CD4-positive, alpha-beta T cell (primary cell): ENCODE results near the gene P3H3. TPM values are rescaled to one million over a fixed set of nuclear protein-coding genes. Genes with fewer than 3 reads are reported as not detected.
A peak's percentile ranks its signal among the peaks of the same experiment; 100 is the strongest.

Experiments
- ATAC-seq: fragments of 200-7000 bp; cut with Tn5 transposase; one replicate; pipeline ENCODE4 v1.10.0; 2022; ENCODE audit warnings: mild to moderate bottlenecking; ENCODE audit not compliant: poor library complexity
- CTCF ChIA-PET: fragments of 350-600 bp; sonication (Branson Sonifier 250); formaldehyde crosslinking; loops from one replicate; lab custom pipeline; 2021; ENCODE audit warnings: antibody characterized with exemption, inconsistent platforms; lab: Charles Lee
- POLR2A ChIA-PET: fragments of 350-600 bp; sonication (Branson Sonifier 250); formaldehyde crosslinking; loops from one replicate; lab custom pipeline; 2021; ENCODE audit warnings: antibody characterized with exemption, inconsistent platforms; lab: Charles Lee
- DNase-seq, 14 experiments: peaks; one replicate each; pipeline ENCODE4 v3.0.0-alpha.2; 2013 to 2020; ENCODE audit warnings: mixed read lengths in 2 of 14
- H3K27ac ChIP-seq, 2 donors: one replicate each; pipeline versions ENCODE4 v1.5.1 to v1.7.0; 2013; ENCODE audit warnings: low read length in 2 of 2, low read depth in 1 of 2, mild to moderate bottlenecking in 1 of 2
- H3K27me3 ChIP-seq, 2 experiments: 1 replicate in 1 of 2; 2 replicates in 1 of 2; pipeline versions ENCODE4 v1.6.1 to v1.7.0; 2013; ENCODE audit warnings: low read length in 2 of 2, control low read depth in 1 of 2, mild to moderate bottlenecking in 1 of 2, moderate library complexity in 1 of 2; ENCODE audit not compliant: insufficient read depth in 2 of 2, control insufficient read depth in 1 of 2
- H3K36me3 ChIP-seq: one replicate; pipeline ENCODE4 v1.6.1; 2013; ENCODE audit warnings: low read length, control low read depth; ENCODE audit not compliant: insufficient read depth
- H3K4me1 ChIP-seq: one replicate; pipeline ENCODE4 v1.6.1; 2013; ENCODE audit warnings: low read length, control low read depth; ENCODE audit not compliant: insufficient read depth
- H3K4me3 ChIP-seq: one replicate; pipeline ENCODE4 v1.5.1; 2013; ENCODE audit warnings: mild to moderate bottlenecking, low read length, moderate library complexity
- H3K9me3 ChIP-seq, 2 experiments: 1 replicate in 1 of 2; 2 replicates in 1 of 2; pipeline versions ENCODE4 v1.6.1 to v1.7.0; 2013; ENCODE audit warnings: low read length in 2 of 2, mild to moderate bottlenecking in 2 of 2, control low read depth in 1 of 2, moderate library complexity in 1 of 2; ENCODE audit not compliant: control insufficient read depth in 1 of 2, insufficient read depth in 1 of 2
- H3K27ac Mint-ChIP-seq: one replicate; pipeline ENCODE4 v1.8.0; 2020; ENCODE audit warnings: mixed read lengths
- H3K27me3 Mint-ChIP-seq: one replicate; pipeline ENCODE4 v1.8.0; 2021; ENCODE audit warnings: mixed read lengths
- H3K36me3 Mint-ChIP-seq: one replicate; pipeline ENCODE4 v1.8.0; 2021; ENCODE audit warnings: low read depth, mixed read lengths
- H3K4me1 Mint-ChIP-seq: one replicate; pipeline ENCODE4 v1.8.0; 2021; ENCODE audit warnings: low read depth, mixed read lengths
- H3K4me3 Mint-ChIP-seq: one replicate; pipeline ENCODE4 v1.8.0; 2020; ENCODE audit warnings: mild to moderate bottlenecking, mixed read lengths
- H3K9me3 Mint-ChIP-seq: one replicate; pipeline ENCODE4 v1.8.0; 2020; ENCODE audit warnings: mixed read lengths
- intact Hi-C, 2 experiments: fragments of 100-400 bp; cut with DNase I in 1 of 2; cut with micrococcal nuclease in 1 of 2; formaldehyde crosslinking; loops; one replicate each; pipeline versions ENCODE4 v1.15.1 to v1.9.0; 2023 to 2025; cut with DNase I, micrococcal nuclease
- total RNA-seq, 174 experiments: library from RNA in 2 of 174; stranded (reverse) in 2 of 174; gene quantifications; one replicate each; pipeline ENCODE4 v1.2.3 and lab custom pipeline; 2021 to 2026
- TF ChIP-seq, protein P1 (sequence below): fragments of 200-600 bp; IDR thresholded peaks from one replicate; pipeline ENCODE4 v1.8.0; 2022; ENCODE audit warnings: antibody characterized with exemption, mild to moderate bottlenecking

The P3H3 gene
- total RNA-seq, 2 experiments from 2014 or later = 2.5 to 4.1 TPM

DNA sequence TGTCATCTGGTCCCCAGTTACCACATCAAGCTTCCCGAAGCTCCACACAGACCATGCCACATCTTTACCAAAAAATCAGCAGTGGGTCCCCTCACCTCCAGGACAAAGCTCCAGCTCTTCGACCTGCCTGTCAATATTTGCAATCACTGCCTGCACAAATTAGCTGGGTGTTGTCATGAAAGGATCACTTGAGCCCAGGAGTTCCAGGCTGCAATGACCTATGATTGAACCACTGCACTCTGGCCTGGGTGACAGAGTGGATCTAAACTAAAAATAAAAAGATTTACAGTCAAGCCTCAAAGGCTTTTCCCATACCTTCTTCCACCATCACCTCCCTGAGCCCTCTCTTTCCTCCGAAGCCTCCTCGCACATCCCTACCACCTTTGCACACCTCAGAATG, 31.6 kb upstream of the P3H3 start:
- no peaks in the 10 kb centered on the region for H3K27me3 ChIP-seq
- Mint-ChIP-seq H3K4me1 (peaks cover 68% of the 10 kb centered on the region), H3K27me3 (no peaks in the 10 kb centered on the region), H3K36me3 (peaks cover 84% of the 10 kb centered on the region), H3K9me3 (no peaks in the 10 kb centered on the region), H3K27ac (peak overlapping the region; percentile 47), H3K4me3 (no peak overlapping the region)
- H3K36me3 ChIP-seq = peaks cover 69% of the 10 kb centered on the region
- H3K4me3 ChIP-seq = no peak overlapping the region
- ChIA-PET CTCF (interaction anchor here (0.5 to 1.1 kb wide), 2 partner anchors 18 to 107 kb away, joined by 3 to 5 read pairs; partner anchors contain the start of gene ZNF384), POLR2A (interaction anchor here (1.0 to 1.1 kb wide), 2 partner anchors 9 to 31 kb away, joined by 3 read pairs; partner anchors contain the start of gene PTMS)
- no peak for DNase-seq
- no peak for ATAC-seq
- peaks cover 63% of the 10 kb centered on the region for H3K4me1 ChIP-seq
- TF ChIP-seq, protein P1, sequence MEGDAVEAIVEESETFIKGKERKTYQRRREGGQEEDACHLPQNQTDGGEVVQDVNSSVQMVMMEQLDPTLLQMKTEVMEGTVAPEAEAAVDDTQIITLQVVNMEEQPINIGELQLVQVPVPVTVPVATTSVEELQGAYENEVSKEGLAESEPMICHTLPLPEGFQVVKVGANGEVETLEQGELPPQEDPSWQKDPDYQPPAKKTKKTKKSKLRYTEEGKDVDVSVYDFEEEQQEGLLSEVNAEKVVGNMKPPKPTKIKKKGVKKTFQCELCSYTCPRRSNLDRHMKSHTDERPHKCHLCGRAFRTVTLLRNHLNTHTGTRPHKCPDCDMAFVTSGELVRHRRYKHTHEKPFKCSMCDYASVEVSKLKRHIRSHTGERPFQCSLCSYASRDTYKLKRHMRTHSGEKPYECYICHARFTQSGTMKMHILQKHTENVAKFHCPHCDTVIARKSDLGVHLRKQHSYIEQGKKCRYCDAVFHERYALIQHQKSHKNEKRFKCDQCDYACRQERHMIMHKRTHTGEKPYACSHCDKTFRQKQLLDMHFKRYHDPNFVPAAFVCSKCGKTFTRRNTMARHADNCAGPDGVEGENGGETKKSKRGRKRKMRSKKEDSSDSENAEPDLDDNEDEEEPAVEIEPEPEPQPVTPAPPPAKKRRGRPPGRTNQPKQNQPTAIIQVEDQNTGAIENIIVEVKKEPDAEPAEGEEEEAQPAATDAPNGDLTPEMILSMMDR = no peak
- H3K9me3 ChIP-seq = no peaks in the 10 kb centered on the region
- no peak overlapping the region for H3K27ac ChIP-seq
- intact Hi-C loops = no loop called here

DNA sequence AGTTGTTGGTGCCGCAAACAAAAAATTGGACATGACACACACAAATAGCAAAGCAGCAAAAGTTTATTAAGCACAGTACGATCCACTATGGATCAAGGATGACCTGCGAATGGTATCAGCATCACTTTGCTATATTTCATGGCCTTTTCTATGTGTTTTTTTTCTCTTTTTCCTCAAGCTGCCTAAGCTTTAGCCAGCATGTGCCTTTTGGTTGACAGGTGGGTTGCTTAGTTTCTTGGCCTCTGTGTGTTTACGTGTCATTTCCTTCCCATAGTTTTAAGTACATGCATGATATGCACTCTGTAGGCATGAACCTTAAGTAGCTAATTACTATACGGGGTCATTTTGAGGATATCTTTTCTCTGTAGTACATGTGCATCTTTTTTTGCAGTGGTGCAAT, 29.1 kb upstream of the P3H3 start:
- TF ChIP-seq, protein P1 = no peak
- CTCF ChIA-PET = no interaction called here
- POLR2A ChIA-PET = interaction anchor here (1.5 kb wide), 1 partner anchor 10 kb away, joined by 3 read pairs; the partner anchor contains the start of gene CD4
- no peak overlapping the region for H3K4me3 Mint-ChIP-seq
- peaks cover 84% of the 10 kb centered on the region for H3K36me3 ChIP-seq
- DNase-seq = no peak
- H3K9me3 Mint-ChIP-seq = no peaks in the 10 kb centered on the region
- no peaks in the 10 kb centered on the region for H3K9me3 ChIP-seq
- peaks cover 84% of the 10 kb centered on the region for H3K36me3 Mint-ChIP-seq
- H3K27me3 Mint-ChIP-seq = no peaks in the 10 kb centered on the region
- peak overlapping the region; percentile 8 for H3K27ac Mint-ChIP-seq
- no peak overlapping the region for H3K27ac ChIP-seq
- H3K27me3 ChIP-seq = no peaks in the 10 kb centered on the region
- ATAC-seq = no peak
- intact Hi-C loops = no loop called here
- peaks cover 48% of the 10 kb centered on the region for H3K4me1 Mint-ChIP-seq
- H3K4me1 ChIP-seq = peaks cover 38% of the 10 kb centered on the region
- no peak overlapping the region for H3K4me3 ChIP-seq

DNA sequence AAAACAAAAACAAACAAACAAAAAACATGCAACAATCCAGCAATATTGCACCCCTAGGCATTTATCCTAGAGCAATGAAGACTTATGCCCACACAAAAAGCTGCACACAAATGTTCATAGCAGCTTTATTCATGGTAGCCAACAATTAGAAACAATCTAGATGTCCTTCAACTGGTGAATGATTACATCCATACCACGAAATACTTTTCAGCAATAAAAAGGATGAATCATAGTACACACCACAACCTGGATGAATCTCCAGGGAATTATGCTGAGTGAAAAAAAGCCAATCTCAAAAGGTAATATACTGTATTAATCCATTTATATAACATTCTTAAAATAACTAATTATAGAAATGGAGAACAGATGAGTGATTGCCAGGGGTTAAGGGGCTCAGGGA, 21.0 kb upstream of the P3H3 start:
- H3K4me3 ChIP-seq = no peak overlapping the region
- no peak overlapping the region for H3K27ac Mint-ChIP-seq
- H3K27me3 Mint-ChIP-seq = no peaks in the 10 kb centered on the region
- DNase-seq (no peak), ATAC-seq (no peak)
- peaks cover 6% of the 10 kb centered on the region for H3K4me1 ChIP-seq
- no peak overlapping the region for H3K27ac ChIP-seq
- no peaks in the 10 kb centered on the region for H3K27me3 ChIP-seq
- TF ChIP-seq, protein P1 = no peak
- H3K9me3 Mint-ChIP-seq = no peaks in the 10 kb centered on the region
- peaks cover 29% of the 10 kb centered on the region for H3K4me1 Mint-ChIP-seq
- H3K4me3 Mint-ChIP-seq = no peak overlapping the region
- intact Hi-C loops = no loop called here
- ChIA-PET POLR2A (no interaction called here), CTCF (no interaction called here)
- H3K36me3 Mint-ChIP-seq = peaks cover 74% of the 10 kb centered on the region
- H3K36me3 ChIP-seq = peaks cover 52% of the 10 kb centered on the region
- no peaks in the 10 kb centered on the region for H3K9me3 ChIP-seq
